Suprapubic skin (tissue), 3 donors: ENCODE data around the gene LPGAT1.

Experiments
- CTCF ChIP-seq, 2 donors: fragments of 200-600 bp in 1 of 2; fragments of 450-650 bp in 1 of 2; sonication (generic) in 1 of 2; IDR thresholded peaks; one replicate each; pipeline ENCODE4 v1.5.1; 2016 to 2019; ENCODE audit warnings: antibody characterized with exemption in 2 of 2, mild to moderate bottlenecking in 1 of 2, moderate library complexity in 1 of 2
- EP300 ChIP-seq: sonication (generic); formaldehyde crosslinking; IDR thresholded peaks from one replicate; pipeline ENCODE4 v1.6.1; 2017; ENCODE audit warnings: antibody characterized with exemption
- POLR2A ChIP-seq, 2 donors: fragments of 450-650 bp; IDR thresholded peaks; one replicate each; pipeline ENCODE4 v1.6.1; 2017; ENCODE audit warnings: antibody characterized with exemption in 2 of 2, mild to moderate bottlenecking in 2 of 2, moderate library complexity in 2 of 2

- TF ChIP-seq CTCF (IDR thresholded peaks at IDR 0.05) (no peak), EP300 (no peak), POLR2A (IDR thresholded peaks at IDR 0.05) (no peak)
These were observed 88.8 kb downstream of the LPGAT1 start for GRCh38 chr1:211741788-211742187.
